Measurements from ENCODE around the gene ZNF385C. TPM values are rescaled to one million over a fixed set of nuclear protein-coding genes. Genes with fewer than 3 reads are reported as not detected.
"Not testable (repeated sequence)": the region's sequence is repeated elsewhere in the genome, so short reads cannot be mapped to it uniquely, and the experiment has no call there.

The ZNF385C gene
- total RNA-seq, 4 donors from 2014 or later = 0.26 to 0.78 TPM; not detected in 2

GRCh38 chr17:42025936-42026335 is 72.3 kb downstream of the ZNF385C start:
- Histone ChIP-seq H3K27ac (no peak overlapping the region), H3K36me3 (peaks cover 0 to 23% of the 10 kb centered on the region in 2 donors), H3K27me3 (no peaks in the 10 kb centered on the region), H3K9me3 (no peaks in the 10 kb centered on the region), H3K4me3 (no peak overlapping the region), H3K4me1 (peaks cover 21 to 23% of the 10 kb centered on the region in 2 donors)
- ATAC-seq (no peak), DNase-seq (no peak)
- intact Hi-C loops (cut with DNase I; ENCODE audit: low total_unique reads) = loop anchor here (1.0 to 2.0 kb wide), 4 partner anchors 25 to 90 kb away; partner anchors contain the start of gene C17orf113
- TF ChIP-seq POLR2A (IDR thresholded peaks at IDR 0.05) (no peak), CTCF (IDR thresholded peaks at IDR 0.05 in 4 of 5, conservative IDR thresholded peaks at IDR 0.05 in 1 of 5) (no peak)
- in situ Hi-C loops (cut with MboI; ENCODE audit: low sequenced_read_pairs in 4 of 4) = loop anchor here (5.0 to 10.0 kb wide), 3 partner anchors 79 to 89 kb away; partner anchors contain the start of gene DHX58 (in 3 of the 4)

GRCh38 chr17:42025191-42025579 is 73.1 kb downstream of the ZNF385C start:
- ATAC-seq = no peak
- peaks cover 28 to 29% of the 10 kb centered on the region in 2 donors for H3K4me1 ChIP-seq
- in situ Hi-C loops (cut with MboI; ENCODE audit: low sequenced_read_pairs in 4 of 4) (loop anchor here (5.0 to 10.0 kb wide), 3 partner anchors 80 to 90 kb away; partner anchors contain the start of gene DHX58 (in 3 of the 4)), intact Hi-C loops (cut with DNase I; ENCODE audit: low total_unique reads) (loop anchor here (1.0 to 2.0 kb wide), 4 partner anchors 26 to 91 kb away; partner anchors contain the start of gene C17orf113)
- H3K27ac ChIP-seq = peak overlapping the region; percentile 64 to 76 (median 71)
- H3K36me3 ChIP-seq = peaks cover 0 to 23% of the 10 kb centered on the region in 2 donors
- H3K9me3 ChIP-seq = no peaks in the 10 kb centered on the region
- H3K4me3 ChIP-seq = no peak overlapping the region
- DNase-seq = no peak
- no peak for TF ChIP-seq POLR2A (IDR thresholded peaks at IDR 0.05)
- peak in 1 of 5 experiments; percentile 2 for TF ChIP-seq CTCF (IDR thresholded peaks at IDR 0.05 in 4 of 5, conservative IDR thresholded peaks at IDR 0.05 in 1 of 5)
- no peaks in the 10 kb centered on the region for H3K27me3 ChIP-seq

- ATAC-seq = no peak
- intact Hi-C loops (cut with DNase I; ENCODE audit: low total_unique reads) = loop anchor here (2.0 kb wide), 2 partner anchors 27 to 39 kb away; partner anchors contain the start of gene C17orf113
- TF ChIP-seq POLR2A (IDR thresholded peaks at IDR 0.05) (no peak), CTCF (IDR thresholded peaks at IDR 0.05 in 4 of 5, conservative IDR thresholded peaks at IDR 0.05 in 1 of 5) (no peak)
- peaks cover 0 to 23% of the 10 kb centered on the region in 2 donors for H3K36me3 ChIP-seq
- H3K27me3 ChIP-seq = no peaks in the 10 kb centered on the region
- no peaks in the 10 kb centered on the region for H3K9me3 ChIP-seq
- peaks cover 32 to 33% of the 10 kb centered on the region in 2 donors for H3K4me1 ChIP-seq
- in situ Hi-C loops (cut with MboI; ENCODE audit: low sequenced_read_pairs in 4 of 4) = loop anchor here in 3 of 4 donors (10.0 kb wide), 2 partner anchors 81 to 91 kb away; partner anchors contain the start of gene DHX58 (in 2 of the 3)
- peak in 1 of 2 donors; percentile 40 for DNase-seq
- H3K27ac ChIP-seq = peak overlapping the region; percentile 64 to 76 (median 71)
- H3K4me3 ChIP-seq = no peak overlapping the region
These were observed 74.5 kb downstream of the ZNF385C start for GRCh38 chr17:42023524-42024349.

- in situ Hi-C loops (cut with MboI; ENCODE audit: low sequenced_read_pairs in 4 of 4) = loop anchor here in 3 of 4 donors (10.0 kb wide), 2 partner anchors 84 to 94 kb away; partner anchors contain the start of gene DHX58 (in 2 of the 3)
- peak overlapping the region in 3 of 4 donors; percentile 90 to 96 (median 94) for H3K27ac ChIP-seq
These were observed 77.4 kb downstream of the ZNF385C start for GRCh38 chr17:42020845-42021244.

More at GRCh38 chr17:42020845-42021244, 77.4 kb downstream of the ZNF385C start:
- peaks cover 46 to 48% of the 10 kb centered on the region in 2 donors for H3K4me1 ChIP-seq
- ATAC-seq; intact Hi-C loops (cut with DNase I; ENCODE audit: low total_unique reads); DNase-seq; H3K9me3 ChIP-seq; H3K27me3 ChIP-seq: not testable (repeated sequence)
- peaks cover 0 to 23% of the 10 kb centered on the region in 2 donors for H3K36me3 ChIP-seq
- peak overlapping the region; percentile 77 to 99 (median 96) for H3K4me3 ChIP-seq

Data from gastrocnemius medialis (tissue), 4 donors.